GM12878 (cell line): ENCODE results near the gene SLC1A5. TPM values are rescaled to one million over a fixed set of nuclear protein-coding genes. Genes with fewer than 3 reads are reported as not detected.
A peak's percentile ranks its signal among the peaks of the same experiment; 100 is the strongest.

Source experiments
- BACH1 ChIP-seq: fragments of 450-650 bp; IDR thresholded peaks from 2 replicates; pipeline ENCODE4 v1.6.1; 2017; ENCODE audit warnings: mild to moderate bottlenecking, borderline replicate concordance
- BCL11A ChIP-seq: IDR thresholded peaks from 2 replicates; pipeline ENCODE4 v1.6.1; 2011; ENCODE audit warnings: low read depth, low read length
- CREB1 ChIP-seq: IDR thresholded peaks from 2 replicates; pipeline ENCODE4 v1.6.1; 2012; ENCODE audit warnings: low read depth, mild to moderate bottlenecking, inconsistent platforms
- EGR1 ChIP-seq, 2 experiments: IDR thresholded peaks; 1 replicate in 1 of 2; 2 replicates in 1 of 2; pipeline ENCODE4 v1.6.1; 2011 to 2012; ENCODE audit warnings: low read depth in 2 of 2, low read length in 2 of 2, borderline replicate concordance in 1 of 2, mild to moderate bottlenecking in 1 of 2, moderate library complexity in 1 of 2
- EZH2 ChIP-seq: IDR thresholded peaks from 2 replicates; pipeline ENCODE4 v1.6.1; 2012; ENCODE audit warnings: low read depth, mild to moderate bottlenecking, control low read depth, inconsistent platforms, low read length, borderline replicate concordance; ENCODE audit not compliant: control insufficient read depth
- FOXK2 ChIP-seq: fragments of 450-650 bp; IDR thresholded peaks from 2 replicates; pipeline ENCODE4 v1.6.1; 2017; ENCODE audit warnings: mild to moderate bottlenecking, moderate library complexity
- NFYB ChIP-seq: IDR thresholded peaks from 2 replicates; pipeline ENCODE4 v1.6.1; 2011; ENCODE audit warnings: low read depth, mild to moderate bottlenecking, low read length, improper control_type of control experiment, moderate library complexity; ENCODE audit not compliant: insufficient read depth
- POLR2AphosphoS5 ChIP-seq: IDR thresholded peaks from 2 replicates; pipeline ENCODE4 v1.6.1; 2011; ENCODE audit warnings: mild to moderate bottlenecking, low read length, inconsistent platforms
- RB1 ChIP-seq: fragments of 450-650 bp; formaldehyde crosslinking; IDR thresholded peaks from 2 replicates; pipeline ENCODE4 v1.6.1; 2017; ENCODE audit warnings: mild to moderate bottlenecking, borderline replicate concordance
- RFX5 ChIP-seq: IDR thresholded peaks from 2 replicates; pipeline ENCODE4 v1.6.1; 2011; ENCODE audit warnings: low read depth, low read length, improper control_type of control experiment
- TCF12 ChIP-seq: IDR thresholded peaks from 2 replicates; pipeline ENCODE4 v1.6.1; 2011; ENCODE audit warnings: low read depth, mild to moderate bottlenecking, low read length
- YY1 ChIP-seq: IDR thresholded peaks from 2 replicates; pipeline ENCODE4 v1.6.1; 2011; ENCODE audit warnings: low read depth, mild to moderate bottlenecking, low read length
- ZNF384 ChIP-seq: IDR thresholded peaks from 2 replicates; pipeline ENCODE4 v1.6.1; 2012; ENCODE audit warnings: low read depth, mild to moderate bottlenecking, low read length, improper control_type of control experiment, borderline replicate concordance
- ZSCAN29 ChIP-seq: fragments of 450-650 bp; IDR thresholded peaks from 2 replicates; pipeline ENCODE4 v1.6.1; 2017; ENCODE audit warnings: mild to moderate bottlenecking, moderate library complexity
- polyA plus RNA-seq, 11 experiments: library from polyadenylated mRNA; depleted of rRNA in 4 of 11; unstranded in 6 of 11; stranded (reverse) in 5 of 11; fragments of >200 nt; fragmentation: Nextera tagmentation in 4 of 11; fragmentation: Illumina TruSeq in 1 of 11; extraction: Ambion mirVana in 4 of 11; extraction: Trizol in 1 of 11; gene quantifications; 1 replicate in 1 of 11; 2 replicates in 10 of 11; pipeline versions ENCODE4 v1.2.1 to v1.2.3, GENCODE V29; 2011 to 2016; ENCODE audit warnings: inconsistent platforms in 2 of 11, missing spikeins in 2 of 11, low read depth in 1 of 11
- total RNA-seq, 4 experiments: library from RNA; depleted of rRNA in 3 of 4; stranded (reverse); fragments of >200 nt in 3 of 4; fragmentation: Illumina TruSeq in 1 of 4; extraction: Trizol in 1 of 4; gene quantifications; 2 replicates each; pipeline versions ENCODE4 v1.2.1 to v1.2.3, GENCODE V29; 2013 to 2021
- TF ChIP-seq, protein P1 (sequence below): fragments of 450-650 bp; IDR thresholded peaks from 2 replicates; pipeline ENCODE4 v1.6.1; 2017; ENCODE audit warnings: low read depth, mild to moderate bottlenecking, moderate library complexity
- TF ChIP-seq, protein P2 (sequence below): fragments of 450-650 bp; IDR thresholded peaks from 2 replicates; pipeline ENCODE4 v1.6.1; 2017; ENCODE audit warnings: mild to moderate bottlenecking, moderate library complexity
- TF ChIP-seq, protein P3 (sequence below): IDR thresholded peaks from 2 replicates; pipeline ENCODE4 v1.6.1; 2012; ENCODE audit warnings: low read length, inconsistent platforms
- TF ChIP-seq, protein P4 (sequence below): fragments of 450-650 bp; formaldehyde crosslinking; IDR thresholded peaks from 2 replicates; pipeline ENCODE4 v1.5.0; 2022; ENCODE audit warnings: mild to moderate bottlenecking, missing genetic modification characterization
- TF ChIP-seq, protein P5 (sequence below): IDR thresholded peaks from 2 replicates; pipeline ENCODE4 v1.6.1; 2011; ENCODE audit warnings: borderline replicate concordance, low read depth, mild to moderate bottlenecking, moderate library complexity, low read length; ENCODE audit not compliant: insufficient read depth, poor library complexity, severe bottlenecking

SLC1A5 gene
- total and polyA plus RNA-seq, 10 of the 15 experiments (the other 5 are each of a cell fraction or from before 2014, with no cell fraction given): 9.1 to 129 (median 60.9) TPM

DNA sequence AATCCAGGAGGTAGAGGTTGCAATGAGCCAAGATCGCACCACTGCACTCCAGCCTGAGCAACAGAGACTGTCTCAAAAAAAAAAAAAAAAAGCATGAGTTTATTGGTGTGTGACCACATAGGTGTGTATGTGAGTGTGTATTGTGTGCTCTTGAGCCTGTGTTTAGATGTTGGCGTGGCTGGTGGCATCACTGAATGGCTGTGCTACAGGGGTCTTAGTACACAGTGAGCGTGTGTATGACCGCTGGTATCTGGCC, 2.5 kb downstream of the SLC1A5 start (continued):
- TF ChIP-seq, protein P1, sequence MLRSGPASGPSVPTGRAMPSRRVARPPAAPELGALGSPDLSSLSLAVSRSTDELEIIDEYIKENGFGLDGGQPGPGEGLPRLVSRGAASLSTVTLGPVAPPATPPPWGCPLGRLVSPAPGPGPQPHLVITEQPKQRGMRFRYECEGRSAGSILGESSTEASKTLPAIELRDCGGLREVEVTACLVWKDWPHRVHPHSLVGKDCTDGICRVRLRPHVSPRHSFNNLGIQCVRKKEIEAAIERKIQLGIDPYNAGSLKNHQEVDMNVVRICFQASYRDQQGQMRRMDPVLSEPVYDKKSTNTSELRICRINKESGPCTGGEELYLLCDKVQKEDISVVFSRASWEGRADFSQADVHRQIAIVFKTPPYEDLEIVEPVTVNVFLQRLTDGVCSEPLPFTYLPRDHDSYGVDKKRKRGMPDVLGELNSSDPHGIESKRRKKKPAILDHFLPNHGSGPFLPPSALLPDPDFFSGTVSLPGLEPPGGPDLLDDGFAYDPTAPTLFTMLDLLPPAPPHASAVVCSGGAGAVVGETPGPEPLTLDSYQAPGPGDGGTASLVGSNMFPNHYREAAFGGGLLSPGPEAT: no peak
- TF ChIP-seq, protein P2, sequence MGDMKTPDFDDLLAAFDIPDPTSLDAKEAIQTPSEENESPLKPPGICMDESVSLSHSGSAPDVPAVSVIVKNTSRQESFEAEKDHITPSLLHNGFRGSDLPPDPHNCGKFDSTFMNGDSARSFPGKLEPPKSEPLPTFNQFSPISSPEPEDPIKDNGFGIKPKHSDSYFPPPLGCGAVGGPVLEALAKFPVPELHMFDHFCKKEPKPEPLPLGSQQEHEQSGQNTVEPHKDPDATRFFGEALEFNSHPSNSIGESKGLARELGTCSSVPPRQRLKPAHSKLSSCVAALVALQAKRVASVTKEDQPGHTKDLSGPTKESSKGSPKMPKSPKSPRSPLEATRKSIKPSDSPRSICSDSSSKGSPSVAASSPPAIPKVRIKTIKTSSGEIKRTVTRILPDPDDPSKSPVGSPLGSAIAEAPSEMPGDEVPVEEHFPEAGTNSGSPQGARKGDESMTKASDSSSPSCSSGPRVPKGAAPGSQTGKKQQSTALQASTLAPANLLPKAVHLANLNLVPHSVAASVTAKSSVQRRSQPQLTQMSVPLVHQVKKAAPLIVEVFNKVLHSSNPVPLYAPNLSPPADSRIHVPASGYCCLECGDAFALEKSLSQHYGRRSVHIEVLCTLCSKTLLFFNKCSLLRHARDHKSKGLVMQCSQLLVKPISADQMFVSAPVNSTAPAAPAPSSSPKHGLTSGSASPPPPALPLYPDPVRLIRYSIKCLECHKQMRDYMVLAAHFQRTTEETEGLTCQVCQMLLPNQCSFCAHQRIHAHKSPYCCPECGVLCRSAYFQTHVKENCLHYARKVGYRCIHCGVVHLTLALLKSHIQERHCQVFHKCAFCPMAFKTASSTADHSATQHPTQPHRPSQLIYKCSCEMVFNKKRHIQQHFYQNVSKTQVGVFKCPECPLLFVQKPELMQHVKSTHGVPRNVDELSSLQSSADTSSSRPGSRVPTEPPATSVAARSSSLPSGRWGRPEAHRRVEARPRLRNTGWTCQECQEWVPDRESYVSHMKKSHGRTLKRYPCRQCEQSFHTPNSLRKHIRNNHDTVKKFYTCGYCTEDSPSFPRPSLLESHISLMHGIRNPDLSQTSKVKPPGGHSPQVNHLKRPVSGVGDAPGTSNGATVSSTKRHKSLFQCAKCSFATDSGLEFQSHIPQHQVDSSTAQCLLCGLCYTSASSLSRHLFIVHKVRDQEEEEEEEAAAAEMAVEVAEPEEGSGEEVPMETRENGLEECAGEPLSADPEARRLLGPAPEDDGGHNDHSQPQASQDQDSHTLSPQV: no peak
- TF ChIP-seq TCF12 (no peak), BCL11A (no peak), BACH1 (no peak), ZSCAN29 (no peak), RFX5 (no peak), EGR1 (IDR thresholded peaks at IDR 0.05; ENCODE audit: borderline replicate concordance in 1 of 2, low read depth in 2 of 2, low read length in 2 of 2) (no peak), RB1 (no peak), EZH2 (no peak), ZNF384 (0 out of 2 replicates have a peak, but pooled peaks have one; percentile 22), POLR2AphosphoS5 (peak; percentile 35; the same call in 1 of the 2 replicates), FOXK2 (no peak), NFYB (no peak), YY1 (no peak), CREB1 (no peak)
- TF ChIP-seq, protein P3, sequence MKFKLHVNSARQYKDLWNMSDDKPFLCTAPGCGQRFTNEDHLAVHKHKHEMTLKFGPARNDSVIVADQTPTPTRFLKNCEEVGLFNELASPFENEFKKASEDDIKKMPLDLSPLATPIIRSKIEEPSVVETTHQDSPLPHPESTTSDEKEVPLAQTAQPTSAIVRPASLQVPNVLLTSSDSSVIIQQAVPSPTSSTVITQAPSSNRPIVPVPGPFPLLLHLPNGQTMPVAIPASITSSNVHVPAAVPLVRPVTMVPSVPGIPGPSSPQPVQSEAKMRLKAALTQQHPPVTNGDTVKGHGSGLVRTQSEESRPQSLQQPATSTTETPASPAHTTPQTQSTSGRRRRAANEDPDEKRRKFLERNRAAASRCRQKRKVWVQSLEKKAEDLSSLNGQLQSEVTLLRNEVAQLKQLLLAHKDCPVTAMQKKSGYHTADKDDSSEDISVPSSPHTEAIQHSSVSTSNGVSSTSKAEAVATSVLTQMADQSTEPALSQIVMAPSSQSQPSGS: no peak
- TF ChIP-seq, protein P4, sequence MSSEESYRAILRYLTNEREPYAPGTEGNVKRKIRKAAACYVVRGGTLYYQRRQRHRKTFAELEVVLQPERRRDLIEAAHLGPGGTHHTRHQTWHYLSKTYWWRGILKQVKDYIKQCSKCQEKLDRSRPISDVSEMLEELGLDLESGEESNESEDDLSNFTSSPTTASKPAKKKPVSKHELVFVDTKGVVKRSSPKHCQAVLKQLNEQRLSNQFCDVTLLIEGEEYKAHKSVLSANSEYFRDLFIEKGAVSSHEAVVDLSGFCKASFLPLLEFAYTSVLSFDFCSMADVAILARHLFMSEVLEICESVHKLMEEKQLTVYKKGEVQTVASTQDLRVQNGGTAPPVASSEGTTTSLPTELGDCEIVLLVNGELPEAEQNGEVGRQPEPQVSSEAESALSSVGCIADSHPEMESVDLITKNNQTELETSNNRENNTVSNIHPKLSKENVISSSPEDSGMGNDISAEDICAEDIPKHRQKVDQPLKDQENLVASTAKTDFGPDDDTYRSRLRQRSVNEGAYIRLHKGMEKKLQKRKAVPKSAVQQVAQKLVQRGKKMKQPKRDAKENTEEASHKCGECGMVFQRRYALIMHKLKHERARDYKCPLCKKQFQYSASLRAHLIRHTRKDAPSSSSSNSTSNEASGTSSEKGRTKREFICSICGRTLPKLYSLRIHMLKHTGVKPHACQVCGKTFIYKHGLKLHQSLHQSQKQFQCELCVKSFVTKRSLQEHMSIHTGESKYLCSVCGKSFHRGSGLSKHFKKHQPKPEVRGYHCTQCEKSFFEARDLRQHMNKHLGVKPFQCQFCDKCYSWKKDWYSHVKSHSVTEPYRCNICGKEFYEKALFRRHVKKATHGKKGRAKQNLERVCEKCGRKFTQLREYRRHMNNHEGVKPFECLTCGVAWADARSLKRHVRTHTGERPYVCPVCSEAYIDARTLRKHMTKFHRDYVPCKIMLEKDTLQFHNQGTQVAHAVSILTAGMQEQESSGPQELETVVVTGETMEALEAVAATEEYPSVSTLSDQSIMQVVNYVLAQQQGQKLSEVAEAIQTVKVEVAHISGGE (CRISPR knock-in tag): no peak
- TF ChIP-seq, protein P5, sequence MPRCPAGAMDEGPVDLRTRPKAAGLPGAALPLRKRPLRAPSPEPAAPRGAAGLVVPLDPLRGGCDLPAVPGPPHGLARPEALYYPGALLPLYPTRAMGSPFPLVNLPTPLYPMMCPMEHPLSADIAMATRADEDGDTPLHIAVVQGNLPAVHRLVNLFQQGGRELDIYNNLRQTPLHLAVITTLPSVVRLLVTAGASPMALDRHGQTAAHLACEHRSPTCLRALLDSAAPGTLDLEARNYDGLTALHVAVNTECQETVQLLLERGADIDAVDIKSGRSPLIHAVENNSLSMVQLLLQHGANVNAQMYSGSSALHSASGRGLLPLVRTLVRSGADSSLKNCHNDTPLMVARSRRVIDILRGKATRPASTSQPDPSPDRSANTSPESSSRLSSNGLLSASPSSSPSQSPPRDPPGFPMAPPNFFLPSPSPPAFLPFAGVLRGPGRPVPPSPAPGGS: no peak
